CD4-positive, alpha-beta T cell treated with Interleukin-2 at 100 ng/mL for 4 hours (primary cell): ENCODE measurements around the gene FAM151A.

Source experiments
- DNase-seq: peaks from one replicate; pipeline ENCODE4 v3.0.0-alpha.2; 2020; ENCODE audit warnings: low spot score

Gene FAM151A

DNA sequence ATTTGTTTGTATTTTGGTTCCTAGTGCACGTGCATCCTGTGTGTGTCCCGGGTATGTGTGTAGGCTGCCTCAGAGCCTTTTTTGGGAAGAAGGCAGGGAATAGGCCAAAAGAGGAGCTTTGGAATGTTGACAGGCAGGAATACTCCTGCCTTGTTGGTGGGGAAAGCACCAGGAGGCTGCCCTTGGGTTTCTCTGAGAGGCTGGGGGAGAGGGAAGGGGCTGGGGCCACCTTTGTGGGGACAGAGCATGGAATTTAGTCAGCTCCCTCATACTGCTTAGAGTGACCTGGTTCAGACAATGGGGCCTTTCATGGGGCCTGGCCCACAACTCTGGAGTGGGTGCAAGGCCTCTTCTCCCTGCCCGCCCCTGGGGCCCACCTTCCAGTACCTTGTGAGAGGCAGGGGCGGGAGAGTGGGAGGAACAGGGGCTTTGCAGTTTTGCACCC, 44.0 kb downstream of the FAM151A start:
- no peak for DNase-seq

DNA sequence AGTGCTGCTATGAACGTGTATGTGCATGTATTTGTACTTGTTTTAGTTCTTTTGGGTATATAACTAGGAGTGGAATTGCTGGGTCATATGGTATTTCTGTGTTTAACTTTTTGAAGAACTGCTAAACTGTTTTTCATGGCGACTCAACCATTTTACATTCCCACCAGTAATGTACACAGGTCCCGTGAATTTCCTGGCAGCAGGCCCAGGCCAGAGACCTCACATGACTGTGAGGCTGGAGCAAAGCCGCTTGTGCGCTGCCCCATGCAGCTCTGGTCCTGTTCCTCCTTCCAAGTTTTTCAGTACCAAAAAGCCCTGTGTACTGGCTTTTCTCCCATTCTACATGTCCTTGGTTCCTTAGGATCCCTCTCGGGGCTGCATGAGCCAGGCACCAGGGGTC, 45.7 kb downstream of the FAM151A start:
- DNase-seq = no peak

DNA sequence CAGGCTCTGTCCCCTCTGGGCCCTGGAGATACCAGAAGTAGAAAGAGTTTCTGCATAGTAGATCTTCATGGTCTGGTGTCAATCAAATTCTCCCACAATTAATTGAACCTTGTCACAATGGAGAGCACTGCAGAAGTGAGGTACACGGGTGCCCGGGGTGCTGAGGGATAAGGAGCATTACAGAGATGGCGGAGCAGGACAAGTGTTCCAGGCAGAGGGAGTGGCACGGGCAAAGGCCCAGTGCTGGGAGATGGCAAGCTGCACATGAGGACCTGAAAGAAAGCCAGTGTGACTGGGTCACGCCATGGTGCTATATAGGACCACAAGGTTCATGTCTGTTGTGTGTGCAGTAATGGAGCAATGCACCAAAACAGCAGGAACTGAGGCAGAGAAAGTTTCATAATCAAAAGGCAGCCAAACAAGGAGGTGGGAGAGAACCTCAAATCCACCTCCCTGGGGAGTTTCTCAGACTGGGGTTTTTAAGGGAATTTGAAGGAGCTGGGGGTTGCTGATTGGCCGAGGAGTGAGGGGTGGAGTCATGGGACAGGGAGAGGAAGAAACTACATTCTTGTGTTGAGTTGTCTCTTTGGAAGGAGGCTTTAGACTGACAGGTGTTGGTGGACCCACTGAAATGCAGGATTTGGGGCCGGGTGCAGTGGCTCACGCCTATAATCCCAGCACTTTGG, 47.6 kb downstream of the FAM151A start:
- DNase-seq = no peak

DNA sequence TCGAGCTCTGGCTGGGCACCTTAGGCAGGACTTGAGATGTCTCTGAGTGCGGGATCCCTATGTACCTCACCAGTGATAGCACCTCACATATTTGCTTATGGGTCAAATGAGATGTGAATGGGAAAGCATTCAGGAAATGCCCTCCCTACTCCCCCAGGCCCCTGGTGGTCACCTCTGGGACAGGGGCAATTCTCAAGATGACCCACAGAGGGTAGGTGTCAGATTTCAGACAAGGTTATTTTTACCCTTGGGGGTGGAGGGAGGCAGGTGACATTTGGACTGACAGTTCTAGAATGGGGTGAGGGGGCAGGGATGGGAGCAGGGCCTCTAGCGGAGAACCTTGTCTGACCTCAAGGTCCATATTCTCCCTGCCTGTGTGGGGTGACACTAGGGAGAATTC, 48.2 kb downstream of the FAM151A start:
- DNase-seq = no peak

DNA sequence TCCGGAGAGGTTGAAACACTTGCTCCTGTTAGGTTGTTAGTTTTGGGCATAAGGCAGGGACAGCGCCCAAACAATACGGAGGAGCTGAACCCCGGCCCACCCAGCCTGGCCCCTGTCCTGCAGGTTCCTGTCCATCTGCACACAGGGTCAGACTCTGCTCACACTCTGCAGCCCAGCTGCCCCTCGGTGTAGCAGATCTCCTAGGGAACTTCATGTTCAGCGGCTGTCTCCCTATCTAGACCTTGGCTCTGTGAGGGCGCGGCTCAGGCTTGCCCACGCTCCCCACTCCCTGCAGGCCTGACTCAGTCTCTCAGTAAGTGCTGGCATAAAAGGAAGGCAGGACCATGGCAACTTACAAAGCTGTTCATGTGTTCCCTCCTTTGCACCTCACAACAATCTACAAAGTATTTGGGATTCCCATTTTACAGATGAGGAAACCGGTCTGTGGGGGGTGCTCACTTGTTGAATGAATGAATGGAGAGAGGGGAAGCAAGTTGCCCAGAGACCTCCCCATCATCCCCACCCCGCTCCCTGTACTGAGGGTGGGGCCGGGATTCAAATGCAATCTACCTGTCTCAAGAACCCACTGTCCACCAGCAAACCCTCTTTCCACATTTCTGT, 49.1 kb downstream of the FAM151A start:
- no peak for DNase-seq

DNA sequence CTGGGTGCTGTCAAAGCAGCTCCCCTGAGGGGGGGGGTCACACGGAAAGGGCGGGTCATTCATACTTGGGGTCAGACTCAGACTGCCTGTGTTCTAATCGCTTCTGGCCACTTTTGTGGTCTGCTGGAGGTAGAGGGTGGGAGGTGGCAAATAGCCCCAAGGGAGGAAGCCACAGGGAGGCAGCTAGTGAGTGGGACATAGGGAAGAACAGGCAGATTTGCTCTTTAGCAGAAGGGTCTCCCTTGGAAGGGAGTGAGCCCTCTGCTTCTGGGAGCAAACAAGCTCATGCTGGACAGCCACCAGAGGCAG, 50.8 kb downstream of the FAM151A start:
- no peak for DNase-seq

DNA sequence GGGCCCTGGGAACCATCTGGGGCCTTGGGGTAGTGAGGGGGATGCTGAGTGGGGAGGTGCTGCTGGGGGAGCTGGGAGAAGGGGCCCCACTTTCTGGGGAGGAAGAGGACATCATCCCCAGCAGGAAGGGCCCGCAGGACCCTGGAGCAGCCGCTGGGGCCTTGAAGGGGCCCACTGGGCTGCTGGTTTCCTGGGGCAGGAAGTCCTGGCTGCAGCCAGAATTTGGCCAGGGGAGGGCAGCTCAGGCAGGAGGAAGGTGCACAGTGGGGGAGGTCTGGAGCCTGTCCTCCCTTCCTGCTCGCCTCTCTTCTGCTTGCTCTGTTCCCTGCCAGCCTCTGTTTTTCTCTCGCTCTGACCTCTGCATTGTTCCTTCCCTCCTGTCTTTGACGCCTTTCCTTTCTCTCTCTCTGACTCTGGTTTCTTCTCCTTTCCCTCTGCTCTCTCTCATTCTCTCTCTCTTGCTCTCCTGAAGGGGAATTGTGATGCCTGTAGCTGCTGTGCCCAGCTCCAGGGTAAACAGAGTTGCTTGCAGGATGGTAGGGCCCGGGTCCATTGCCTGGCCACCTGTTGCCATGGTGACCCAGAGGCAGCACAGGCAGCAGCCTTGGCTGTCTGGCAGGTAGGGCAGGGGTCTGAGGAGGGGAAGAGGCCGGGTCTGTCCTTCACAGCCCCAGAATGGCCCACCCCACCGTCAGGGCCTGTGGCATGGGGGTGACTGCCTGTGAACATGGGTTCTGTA, 51.4 kb downstream of the FAM151A start:
- DNase-seq = no peak

DNA sequence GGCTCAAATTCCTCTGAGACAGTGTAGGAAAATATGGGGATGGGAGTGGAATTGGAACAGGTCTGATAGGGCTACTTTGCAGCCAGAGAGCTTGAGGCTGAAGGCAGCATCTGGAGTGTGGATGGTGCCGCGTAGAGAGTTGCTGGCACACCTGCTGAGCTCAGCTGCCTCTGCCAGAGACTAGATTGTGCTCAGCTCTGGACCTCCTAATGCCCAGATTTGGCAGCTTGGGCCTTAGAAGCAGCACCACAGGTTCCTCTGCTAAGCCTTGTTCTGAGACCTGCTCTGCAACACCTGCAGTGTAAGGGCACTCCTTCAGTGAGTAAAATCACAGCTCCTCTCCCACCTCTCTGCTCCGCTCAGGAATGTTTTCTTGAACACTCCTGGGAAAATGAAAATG, 52.0 kb downstream of the FAM151A start:
- no peak for DNase-seq

DNA sequence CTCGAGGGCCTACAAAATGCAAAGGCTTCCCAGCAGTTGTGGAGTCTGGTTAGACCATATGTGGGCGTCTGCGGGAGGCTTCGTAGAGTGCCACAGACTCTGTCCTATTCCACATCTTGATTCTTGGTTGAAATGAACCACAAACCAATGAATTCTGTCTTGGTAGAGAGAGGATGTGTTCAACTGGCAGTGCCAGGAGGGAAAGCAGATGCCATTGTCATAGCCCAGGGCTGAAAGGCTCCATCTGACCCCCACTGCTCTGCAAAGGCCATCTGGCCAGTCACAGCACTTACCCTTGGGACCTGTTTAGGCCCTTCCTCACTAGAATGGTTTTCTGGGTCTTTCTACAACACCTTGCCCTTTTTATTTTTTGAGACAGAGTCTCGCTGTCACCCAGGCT, 53.2 kb downstream of the FAM151A start:
- DNase-seq = no peak

DNA sequence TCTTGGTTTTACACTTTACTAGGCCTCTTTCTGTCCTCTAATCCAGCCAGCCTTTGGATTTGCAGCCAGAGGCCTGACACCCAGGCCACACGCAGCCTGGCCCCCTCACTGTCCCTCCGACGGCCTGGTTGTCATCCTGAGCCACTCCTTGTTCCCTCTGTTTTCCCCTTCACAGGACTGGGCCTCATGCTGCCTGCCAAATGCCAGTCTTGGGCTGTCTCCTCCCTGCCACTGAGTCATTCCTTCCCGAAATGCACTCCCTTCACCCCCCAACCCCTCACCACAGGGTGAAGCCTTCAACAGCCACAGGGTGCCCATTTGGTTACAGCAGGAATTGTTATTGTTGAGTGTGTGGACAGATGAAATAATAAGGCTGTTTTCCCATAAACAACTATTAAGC, 54.0 kb downstream of the FAM151A start:
- no peak for DNase-seq

DNA sequence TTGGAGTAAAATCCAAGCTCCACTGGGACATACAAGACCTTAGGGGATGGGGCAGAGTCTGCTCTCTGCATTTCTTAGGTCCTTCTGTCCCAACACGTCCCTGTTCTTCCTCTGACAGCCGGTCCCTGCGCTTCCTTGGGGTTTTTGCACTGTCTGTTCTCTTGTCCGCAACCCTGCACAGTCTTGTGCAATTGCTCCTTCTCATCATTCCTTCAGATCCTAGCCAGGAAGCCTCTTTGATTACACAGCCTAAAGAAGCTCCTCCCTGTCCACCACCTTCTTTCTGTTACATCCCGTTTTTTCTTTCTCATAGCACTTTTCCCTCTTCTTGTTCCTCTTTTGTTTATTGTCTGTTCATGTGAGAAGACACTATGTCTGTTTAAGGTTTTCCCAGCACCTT, 55.4 kb downstream of the FAM151A start:
- DNase-seq = no peak

DNA sequence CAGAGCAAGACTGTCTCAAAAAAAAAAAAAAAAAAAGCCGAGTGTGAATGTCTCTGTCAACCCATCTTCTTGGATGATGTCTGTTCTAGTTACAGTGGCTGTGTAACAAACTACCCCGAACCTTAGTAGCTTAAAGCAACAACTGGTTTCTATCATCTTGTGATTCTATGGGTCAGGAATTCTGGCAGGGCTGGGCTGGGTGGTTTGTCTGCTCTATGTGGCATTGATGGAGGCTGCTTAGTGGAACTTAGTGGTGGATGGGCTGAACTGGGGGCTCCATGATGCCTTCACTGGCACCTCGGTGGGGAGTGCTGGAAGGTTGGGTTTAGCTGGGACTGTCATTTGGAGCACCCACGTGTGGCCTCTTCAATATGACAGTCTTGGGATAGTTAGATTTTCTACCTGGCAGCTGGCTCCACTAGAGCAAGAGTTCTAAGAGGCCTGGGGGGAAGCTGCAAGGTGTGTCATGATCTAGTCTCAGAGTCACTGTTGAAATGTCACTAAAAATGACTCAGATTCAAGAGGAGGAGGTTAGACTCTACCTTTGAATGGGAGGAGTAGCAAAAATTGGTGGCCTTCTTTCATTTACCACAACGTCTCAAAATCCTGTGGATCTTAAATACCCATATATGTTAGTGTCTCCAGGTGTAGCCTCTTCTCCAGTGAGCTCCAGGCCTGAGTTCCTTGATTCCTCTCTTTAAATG, 56.7 kb downstream of the FAM151A start:
- DNase-seq = no peak

DNA sequence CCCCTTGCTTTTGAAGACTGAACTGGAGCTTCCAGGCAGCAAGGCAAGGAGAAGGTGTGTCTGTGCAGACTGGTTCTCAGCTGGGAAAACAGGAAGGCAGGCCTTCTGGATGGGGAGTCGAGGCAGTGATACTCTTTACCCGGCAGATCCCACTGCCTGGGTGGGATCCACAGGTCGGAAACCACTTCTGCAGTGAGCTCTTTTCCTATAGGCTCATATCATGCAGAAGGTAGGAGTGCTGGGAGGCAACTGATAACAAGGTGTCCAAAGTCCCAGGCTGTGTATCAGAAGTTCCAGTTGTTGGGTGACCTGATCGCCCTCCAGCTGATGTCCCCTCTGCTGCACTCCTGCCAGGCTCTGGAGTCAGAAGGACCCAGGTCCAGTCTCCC, 58.2 kb downstream of the FAM151A start:
- DNase-seq = no peak

DNA sequence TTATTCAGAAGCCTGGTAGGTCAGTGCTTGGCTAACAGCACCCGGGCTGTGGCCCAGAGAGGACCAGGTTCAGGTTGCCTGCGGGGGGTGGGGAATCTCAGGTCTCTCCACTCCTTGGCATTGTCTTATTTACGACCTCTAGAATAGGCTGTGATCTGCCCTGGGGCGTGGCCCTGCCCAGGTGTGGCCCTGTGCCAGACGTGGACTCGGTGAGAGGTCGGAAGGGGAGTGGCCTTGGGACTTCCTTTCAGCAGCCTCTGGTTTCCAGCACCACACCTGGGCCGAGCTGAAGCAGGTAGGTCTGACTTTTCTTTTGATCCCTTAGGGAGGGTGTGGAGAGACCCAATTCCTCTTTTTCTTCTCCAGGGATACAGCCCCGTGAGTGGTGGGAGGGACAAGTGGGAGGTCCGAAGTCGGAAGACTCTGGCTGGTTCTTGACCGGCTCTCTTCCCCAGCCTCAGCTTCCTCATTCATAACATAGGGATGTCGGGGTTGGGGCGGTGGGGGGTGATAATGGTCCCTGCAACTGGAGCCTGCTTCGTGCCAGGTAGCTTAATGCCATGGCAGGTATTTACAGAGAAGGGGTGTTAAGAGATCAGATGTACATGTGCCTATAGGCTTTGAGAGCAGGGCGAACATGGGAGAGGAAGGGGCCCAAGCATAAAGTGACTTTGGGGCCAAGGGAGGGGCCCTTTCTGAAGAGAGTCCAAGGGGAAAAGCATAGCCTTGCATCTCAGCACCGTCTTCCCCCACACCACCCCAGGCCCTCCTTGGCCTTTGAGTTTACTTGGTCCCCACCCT, 58.8 kb downstream of the FAM151A start:
- no peak for DNase-seq

DNA sequence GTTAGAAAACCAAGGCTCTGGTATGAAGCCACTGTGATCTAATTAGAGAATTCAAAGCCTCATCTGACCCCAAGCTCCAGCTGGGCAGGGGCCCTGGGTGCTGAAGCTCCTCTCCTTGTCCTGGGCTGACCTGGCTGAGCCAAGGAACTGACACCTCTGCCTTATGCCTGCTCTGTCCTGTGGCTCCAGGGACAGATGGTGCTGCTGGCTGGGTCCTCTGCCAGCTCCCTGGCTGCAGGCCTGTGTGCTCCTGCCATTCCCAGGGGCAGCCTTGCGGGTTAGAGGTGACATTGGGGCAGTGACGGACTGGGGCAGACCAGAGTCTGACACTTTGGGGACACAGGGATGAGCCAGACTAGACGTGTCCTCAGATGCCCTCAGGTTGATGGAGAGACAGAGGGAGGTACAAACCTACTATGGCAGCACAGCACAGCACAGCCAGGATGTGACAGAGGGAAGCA, 63.5 kb downstream of the FAM151A start:
- DNase-seq = no peak
